GM12873 (cell line): ENCODE data around the gene ABHD16A.

Experiments used
- TF ChIP-seq, protein P1 (sequence below): IDR thresholded peaks from 2 replicates; pipeline ENCODE4 v1.5.1; 2012; ENCODE audit warnings: low read depth, mild to moderate bottlenecking, moderate library complexity, low read length, control low read depth; ENCODE audit not compliant: insufficient read depth; ENCODE audit errors: missing control alignments

Gene ABHD16A

DNA sequence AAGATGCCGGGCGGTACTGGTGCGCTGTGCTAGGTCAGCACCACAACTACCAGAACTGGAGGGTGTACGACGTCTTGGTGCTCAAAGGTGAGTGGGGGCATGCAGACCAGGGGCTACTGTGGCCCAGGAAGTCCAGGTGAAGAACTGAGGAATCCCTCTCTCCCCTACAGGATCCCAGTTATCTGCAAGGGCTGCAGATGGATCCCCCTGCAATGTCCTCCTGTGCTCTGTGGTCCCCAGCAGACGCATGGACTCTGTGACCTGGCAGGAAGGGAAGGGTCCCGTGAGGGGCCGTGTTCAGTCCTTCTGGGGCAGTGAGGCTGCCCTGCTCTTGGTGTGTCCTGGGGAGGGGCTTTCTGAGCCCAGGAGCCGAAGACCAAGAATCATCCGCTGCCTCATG is 4.6 kb upstream of the ABHD16A start:
- TF ChIP-seq, protein P1, sequence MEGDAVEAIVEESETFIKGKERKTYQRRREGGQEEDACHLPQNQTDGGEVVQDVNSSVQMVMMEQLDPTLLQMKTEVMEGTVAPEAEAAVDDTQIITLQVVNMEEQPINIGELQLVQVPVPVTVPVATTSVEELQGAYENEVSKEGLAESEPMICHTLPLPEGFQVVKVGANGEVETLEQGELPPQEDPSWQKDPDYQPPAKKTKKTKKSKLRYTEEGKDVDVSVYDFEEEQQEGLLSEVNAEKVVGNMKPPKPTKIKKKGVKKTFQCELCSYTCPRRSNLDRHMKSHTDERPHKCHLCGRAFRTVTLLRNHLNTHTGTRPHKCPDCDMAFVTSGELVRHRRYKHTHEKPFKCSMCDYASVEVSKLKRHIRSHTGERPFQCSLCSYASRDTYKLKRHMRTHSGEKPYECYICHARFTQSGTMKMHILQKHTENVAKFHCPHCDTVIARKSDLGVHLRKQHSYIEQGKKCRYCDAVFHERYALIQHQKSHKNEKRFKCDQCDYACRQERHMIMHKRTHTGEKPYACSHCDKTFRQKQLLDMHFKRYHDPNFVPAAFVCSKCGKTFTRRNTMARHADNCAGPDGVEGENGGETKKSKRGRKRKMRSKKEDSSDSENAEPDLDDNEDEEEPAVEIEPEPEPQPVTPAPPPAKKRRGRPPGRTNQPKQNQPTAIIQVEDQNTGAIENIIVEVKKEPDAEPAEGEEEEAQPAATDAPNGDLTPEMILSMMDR, result no peak

DNA sequence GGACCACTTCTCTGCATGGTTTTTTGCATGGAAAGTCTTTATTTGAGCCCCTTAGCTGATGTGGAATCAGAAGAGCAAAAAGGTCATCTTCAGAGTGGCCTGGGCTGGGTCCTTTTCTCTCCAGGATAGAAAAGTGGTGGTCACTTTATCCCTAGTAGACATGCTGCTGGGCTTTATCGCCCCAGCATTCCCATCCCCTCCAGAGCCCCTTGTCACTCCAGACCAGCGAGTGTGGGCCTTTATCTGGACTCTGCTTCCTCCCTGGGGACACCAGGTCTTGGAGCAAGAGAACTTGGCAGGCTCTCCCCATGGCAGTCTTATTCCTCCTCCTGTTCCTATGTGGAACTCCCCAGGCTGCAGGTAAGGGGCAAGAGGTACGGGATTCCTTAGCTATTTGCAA is 3.5 kb upstream of the ABHD16A start, which contains the start of gene LY6G6F:
Gene LY6G6F, plus strand, starts transcription at position 268 of the 400 bp plus-strand sequence. Its CDS starts 41 bp downstream, at position 309.
- TF ChIP-seq, protein P1, result no peak

DNA sequence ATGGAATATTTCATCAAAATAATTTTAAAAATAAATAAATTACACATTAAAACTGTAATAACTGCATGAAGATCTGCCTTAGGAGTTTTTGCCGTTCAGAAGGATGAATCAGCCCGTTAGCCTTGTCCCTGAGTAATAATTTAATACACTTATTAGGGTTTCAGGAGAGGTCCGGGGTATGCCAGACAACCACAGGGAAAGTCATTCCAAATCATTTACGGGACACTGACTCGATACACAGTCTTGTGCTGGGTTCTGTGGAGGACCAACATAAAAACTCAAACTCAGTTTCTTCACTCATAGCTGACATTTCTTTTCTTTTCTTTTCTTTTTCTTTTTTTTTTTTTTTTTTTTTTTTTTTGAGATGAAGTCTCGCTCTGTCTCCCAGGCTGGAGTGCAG is 2.8 kb upstream of the ABHD16A start:
- TF ChIP-seq, protein P1, result no peak

GRCh38 chr6:31702405-31702818 is 712 bp downstream of the ABHD16A start:
- TF ChIP-seq, protein P1, result no peak

GRCh38 chr6:31701666-31702404 is 1.3 kb downstream of the ABHD16A start:
- TF ChIP-seq, protein P1, result no peak

DNA sequence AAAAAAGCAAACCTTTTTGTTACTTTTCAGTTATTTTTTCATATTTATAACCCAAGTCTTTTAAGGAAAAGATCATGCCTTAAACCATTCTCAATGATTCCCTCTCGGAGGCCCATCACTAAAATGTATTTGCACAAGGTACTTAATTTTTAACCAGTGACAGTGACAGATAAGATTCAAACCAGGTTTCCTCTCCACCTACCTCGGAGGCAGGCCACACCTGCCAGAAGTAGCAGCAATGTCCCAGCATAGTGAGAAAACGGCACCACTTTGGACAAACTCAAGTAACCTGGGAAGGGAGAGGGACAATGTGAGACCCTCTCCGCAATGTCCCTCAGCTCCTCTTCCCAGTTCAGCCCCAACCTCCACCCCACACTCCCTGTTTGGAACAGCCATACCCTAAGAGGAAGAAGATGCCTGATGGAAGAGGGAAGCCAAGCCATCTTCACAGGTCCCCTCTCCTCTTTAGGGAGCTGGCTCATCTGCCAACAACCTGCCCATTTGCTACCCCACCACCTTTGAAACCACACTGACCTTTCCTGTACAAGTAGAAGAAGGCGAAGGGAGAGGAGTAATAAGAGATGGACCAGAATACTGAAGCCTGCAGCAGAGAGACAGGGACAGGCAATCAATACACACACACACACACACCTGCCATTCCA is 2.3 kb downstream of the ABHD16A start:
- TF ChIP-seq, protein P1, result no peak

GRCh38 chr6:31697555-31697954 is 5.6 kb downstream of the ABHD16A start:
- TF ChIP-seq, protein P1, result no peak
